H1 (cell line): ENCODE measurements around the gene BABAM1. TPM values are rescaled to one million over a fixed set of nuclear protein-coding genes. Genes with fewer than 3 reads are reported as not detected.

Experiments used
- CTCF ChIA-PET: fragments of 300-600 bp; sonication (Branson Sonifier 250); formaldehyde crosslinking; loops from one replicate; lab custom pipeline; 2021; ENCODE audit not compliant: partially characterized antibody; lab: Charles Lee
- POLR2A ChIA-PET: fragments of 300-600 bp; sonication (Branson Sonifier 250); formaldehyde crosslinking; loops from one replicate; lab custom pipeline; 2021; ENCODE audit warnings: inconsistent platforms; ENCODE audit not compliant: partially characterized antibody; lab: Charles Lee
- DNase-seq, 2 experiments: peaks; one replicate each; pipeline versions ENCODE4 v3.0.0 to v3.0.0-alpha.2; 2010 to 2022; ENCODE audit warnings: low spot score in 2 of 2, low read depth in 1 of 2, mixed read lengths in 1 of 2
- FAIRE-seq: peaks from 2 replicates; lab custom pipeline; 2011; peaks lifted over from hg19 to GRCh38; lab: Jason Lieb, UNC
- H2AFZ ChIP-seq: 2 replicates; pipeline ENCODE4 v1.8.1; 2012; ENCODE audit warnings: low read length, inconsistent platforms
- H2AK5ac ChIP-seq: 2 replicates; pipeline ENCODE4 v1.6.1; 2013; ENCODE audit warnings: low read depth, low read length
- H2BK120ac ChIP-seq: replicated peaks from 2 replicates; pipeline ENCODE3; 2013; ENCODE audit warnings: low read depth, low read length, inconsistent platforms
- H2BK12ac ChIP-seq: 2 replicates; pipeline ENCODE4 v1.6.1; 2013; ENCODE audit warnings: low read depth, low read length
- H2BK15ac ChIP-seq: 2 replicates; pipeline ENCODE4 v1.6.1; 2013; ENCODE audit warnings: low read length
- H2BK20ac ChIP-seq: 2 replicates; pipeline ENCODE4 v1.6.1; 2013; ENCODE audit warnings: low read length
- H2BK5ac ChIP-seq: 2 replicates; pipeline ENCODE4 v1.6.1; 2013; ENCODE audit warnings: low read depth, low read length
- H3K14ac ChIP-seq: 2 replicates; pipeline ENCODE4 v1.6.1; 2013; ENCODE audit warnings: inconsistent platforms; ENCODE audit not compliant: insufficient read length
- H3K18ac ChIP-seq: 2 replicates; pipeline ENCODE4 v1.6.1; 2013; ENCODE audit warnings: low read length; ENCODE audit errors: extremely low read depth
- H3K23ac ChIP-seq: 2 replicates; pipeline ENCODE4 v1.6.1; 2013; ENCODE audit warnings: inconsistent platforms; ENCODE audit not compliant: insufficient read length
- H3K23me2 ChIP-seq: 2 replicates; pipeline ENCODE4 v1.6.1; 2013; ENCODE audit warnings: low read depth, low read length
- H3K27ac ChIP-seq: 2 replicates; pipeline ENCODE4 v1.6.1; 2011; ENCODE audit warnings: low read depth, low read length, inconsistent platforms
- H3K27me3 ChIP-seq, 4 experiments: replicated peaks in 1 of 4; 1 replicate in 1 of 4; 2 replicates in 3 of 4; pipeline versions ENCODE4 v1.6.1 to v1.8.1; 2011 to 2013; ENCODE audit warnings: low read length in 3 of 4, mild to moderate bottlenecking in 3 of 4, inconsistent platforms in 2 of 4, mixed read lengths in 2 of 4, moderate library complexity in 1 of 4; ENCODE audit not compliant: control insufficient read depth in 3 of 4, insufficient read depth in 3 of 4; ENCODE audit errors: extremely low read depth in 1 of 4
- H3K36me3 ChIP-seq, 4 experiments: 2 replicates each; pipeline versions ENCODE4 v1.6.1 to v1.8.1; 2011 to 2013; ENCODE audit warnings: mild to moderate bottlenecking in 4 of 4, low read length in 3 of 4, moderate library complexity in 2 of 4, control low read depth in 1 of 4, inconsistent platforms in 1 of 4; ENCODE audit not compliant: insufficient read depth in 4 of 4, control insufficient read depth in 2 of 4
- H3K4ac ChIP-seq: replicated peaks from 2 replicates; pipeline ENCODE3; 2013; ENCODE audit warnings: low read length, low read depth, mixed read lengths, inconsistent platforms; ENCODE audit not compliant: insufficient read length
- H3K4me1 ChIP-seq, 4 experiments: replicated peaks in 1 of 4; 1 replicate in 1 of 4; 2 replicates in 3 of 4; pipeline versions ENCODE4 v1.6.1 to v1.8.1; 2011 to 2013; ENCODE audit warnings: low read length in 3 of 4, inconsistent platforms in 2 of 4, mixed read lengths in 1 of 4; ENCODE audit not compliant: insufficient read depth in 4 of 4, control insufficient read depth in 3 of 4
- H3K4me2 ChIP-seq, 2 experiments: 2 replicates each; pipeline versions ENCODE4 v1.6.1 to v1.8.1; 2011 to 2013; ENCODE audit warnings: low read depth in 2 of 2, low read length in 2 of 2, control low read depth in 1 of 2, inconsistent platforms in 1 of 2, mild to moderate bottlenecking in 1 of 2; ENCODE audit not compliant: insufficient read depth in 1 of 2
- H3K4me3 ChIP-seq, 4 experiments: fragments of 200-600, 300-600 bp in 1 of 4; sonication (generic), shearing (Covaris generic), sonication (Bioruptor Twin) in 1 of 4; 2 replicates each; pipeline versions ENCODE4 v1.5.1 to v1.8.1; 2011 to 2016; ENCODE audit warnings: low read length in 4 of 4, low read depth in 3 of 4, control low read depth in 2 of 4, inconsistent platforms in 2 of 4, mild to moderate bottlenecking in 2 of 4, mixed read lengths in 1 of 4, moderate library complexity in 1 of 4; ENCODE audit not compliant: insufficient read depth in 2 of 4; ENCODE audit errors: extremely low read depth in 1 of 4
- H3K56ac ChIP-seq: replicated peaks from 2 replicates; pipeline ENCODE3; 2013; ENCODE audit warnings: low read depth, mild to moderate bottlenecking, mixed read lengths, low read length, inconsistent platforms; ENCODE audit not compliant: insufficient read length
- H3K79me1 ChIP-seq: 2 replicates; pipeline ENCODE4 v1.6.1; 2013; ENCODE audit warnings: low read depth, low read length, control low read depth
- H3K79me2 ChIP-seq, 2 experiments: 2 replicates each; pipeline versions ENCODE4 v1.6.1 to v1.8.1; 2012 to 2013; ENCODE audit warnings: low read length in 2 of 2, mild to moderate bottlenecking in 2 of 2, inconsistent platforms in 1 of 2; ENCODE audit not compliant: insufficient read depth in 2 of 2, control insufficient read depth in 1 of 2
- H3K9ac ChIP-seq, 4 experiments: replicated peaks in 1 of 4; 1 replicate in 1 of 4; 2 replicates in 3 of 4; pipeline versions ENCODE4 v1.6.1 to v1.8.1; 2011 to 2013; ENCODE audit warnings: low read depth in 3 of 4, low read length in 3 of 4, control low read depth in 2 of 4, mild to moderate bottlenecking in 2 of 4, moderate library complexity in 2 of 4, inconsistent platforms in 1 of 4; ENCODE audit errors: extremely low read depth in 1 of 4
- H3K9me3 ChIP-seq, 2 experiments: 2 replicates each; pipeline versions ENCODE4 v1.6.1 to v1.8.1; 2012 to 2013; ENCODE audit warnings: mild to moderate bottlenecking in 2 of 2, moderate library complexity in 2 of 2, control low read depth in 1 of 2, inconsistent platforms in 1 of 2, low read depth in 1 of 2, low read length in 1 of 2, mixed read lengths in 1 of 2; ENCODE audit not compliant: insufficient read depth in 2 of 2
- H4K20me1 ChIP-seq, 2 experiments: replicated peaks in 1 of 2; 2 replicates each; pipeline versions ENCODE3 to v1.8.1; 2011 to 2013; ENCODE audit warnings: inconsistent platforms in 2 of 2, low read length in 2 of 2, mild to moderate bottlenecking in 1 of 2; ENCODE audit not compliant: insufficient read depth in 2 of 2, control insufficient read depth in 1 of 2
- H4K5ac ChIP-seq: 2 replicates; pipeline ENCODE4 v1.6.1; 2013; ENCODE audit warnings: low read length, low read depth, mixed read lengths, inconsistent platforms; ENCODE audit not compliant: insufficient read length
- H4K8ac ChIP-seq: 2 replicates; pipeline ENCODE4 v1.8.0; 2013; ENCODE audit warnings: mild to moderate bottlenecking, moderate library complexity, low read length, inconsistent platforms; ENCODE audit not compliant: insufficient read depth; ENCODE audit errors: extremely low read depth
- H4K91ac ChIP-seq: replicated peaks from 2 replicates; pipeline ENCODE3; 2013; ENCODE audit warnings: low read length, mixed read lengths, inconsistent platforms; ENCODE audit not compliant: insufficient read length
- EP300 ChIP-seq, 2 experiments: IDR thresholded peaks; 1 replicate in 1 of 2; 2 replicates in 1 of 2; pipeline ENCODE4 v1.6.1; 2011 to 2012; ENCODE audit warnings: low read depth in 2 of 2, low read length in 2 of 2, mild to moderate bottlenecking in 2 of 2, borderline replicate concordance in 1 of 2, inconsistent platforms in 1 of 2, moderate library complexity in 1 of 2
- SAP30 ChIP-seq: fragments of 300-600 bp; sonication (generic); IDR thresholded peaks from 2 replicates; pipeline ENCODE4 v1.7.1; 2012; ENCODE audit warnings: low read length, moderate library complexity, mild to moderate bottlenecking, inconsistent platforms; ENCODE audit not compliant: insufficient read depth, insufficient replicate concordance
- WGBS, 2 experiments: shearing (Covaris generic) in 1 of 2; methylation state at CpG; one replicate each; pipeline versions ENCODE4 v1.1.6 to v1.1.7; 2013 to 2015; ENCODE audit warnings: low lambda C conversion rate in 2 of 2, mixed read lengths in 2 of 2, inconsistent platforms in 1 of 2, low coverage in 1 of 2, missing lambda C conversion rate in 1 of 2; ENCODE audit not compliant: insufficient replicate concordance in 2 of 2, insufficient coverage in 1 of 2, insufficient read length in 1 of 2; ENCODE audit errors: extremely low coverage in 1 of 2, missing lambda C conversion rate in 1 of 2; 5-methylcytosine and 5-hydroxymethylcytosine counted together
- polyA plus RNA-seq, 7 experiments: library from polyadenylated mRNA; depleted of rRNA in 3 of 7; stranded (reverse) in 5 of 7; unstranded in 2 of 7; fragments of >200 nt in 5 of 7; fragments of 200-250 nt in 2 of 7; gene quantifications; 1 replicate in 5 of 7; 2 replicates in 1 of 7; 4 replicates in 1 of 7; pipeline versions ENCODE4 v1.2.1 to v1.2.3, GENCODE V29; 2011 to 2013; ENCODE audit warnings: missing spikeins in 2 of 7, mixed read lengths in 2 of 7
- total RNA-seq: library from RNA; stranded (reverse); fragmentation: NEBNext Ultra II Directional; extraction: Animal tissue kit (Norgen Biotek cat#: 25700); gene quantifications from 2 replicates; pipeline ENCODE4 v1.2.1, GENCODE V29; 2021

Gene BABAM1
- total and polyA plus RNA-seq, 2 of the 8 experiments (the other 6 are each of a cell fraction or from before 2014, with no cell fraction given) = 127 to 133 TPM

DNA sequence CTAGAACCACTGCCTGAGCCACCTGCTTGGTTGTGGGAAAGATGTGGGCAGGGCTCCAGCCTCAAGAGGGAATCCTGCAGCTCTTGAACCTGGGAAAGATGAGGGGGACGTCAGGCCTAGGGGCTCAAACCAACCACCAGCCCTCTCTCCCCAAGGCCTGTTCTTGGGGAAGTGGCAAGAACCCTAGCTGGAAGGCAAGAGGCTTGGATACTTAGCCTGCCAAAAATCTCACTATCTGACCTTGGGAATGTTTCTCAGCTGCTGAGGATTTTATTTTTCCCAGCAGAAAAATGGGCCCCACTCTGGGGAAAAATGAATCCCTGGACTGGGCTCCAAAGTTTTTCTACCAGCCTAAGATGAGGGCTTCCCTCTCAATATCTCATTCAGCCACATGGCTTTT lies 7.3 kb upstream of the BABAM1 start:
- 64% methylated on average over 1 of the region's 1 CpG; no CpG with 5 or more reads in 1 of the 2 experiments for WGBS, 2 experiments
- no peak for FAIRE-seq
- POLR2A ChIA-PET = interaction anchor here (0.8 to 12.8 kb wide), 9 partner anchors 9 to 32 kb away, joined by 3 to 113 read pairs (median 4); partner anchors contain the start of gene ANKLE1

More for the DNA sequence above, 7.3 kb upstream of the BABAM1 start:
- no peak overlapping the region for H3K18ac ChIP-seq
- no peak overlapping the region for H4K91ac ChIP-seq
- peaks cover 0 to 5% (median 1%) of the 10 kb centered on the region in 4 experiments; a peak in 4 of 7 replicates for H3K4me1 ChIP-seq
- H3K27me3 ChIP-seq = no peaks in the 10 kb centered on the region
- H3K4ac ChIP-seq = no peak overlapping the region
- H2AFZ ChIP-seq = no peak overlapping the region
- no peak overlapping the region for H3K4me2 ChIP-seq
- H3K9ac ChIP-seq = no peak overlapping the region
- no peak overlapping the region for H3K14ac ChIP-seq
- peaks cover 0 to 13% (median 3%) of the 10 kb centered on the region in 4 experiments; a peak in 3 of 8 replicates for H3K36me3 ChIP-seq
- DNase-seq = no peak
- no peak overlapping the region for H2BK120ac ChIP-seq
- H3K79me2 ChIP-seq = no peaks in the 10 kb centered on the region
- H4K20me1 ChIP-seq = no peaks in the 10 kb centered on the region
- no peak overlapping the region for H3K4me3 ChIP-seq
- H3K56ac ChIP-seq = no peak overlapping the region
- H3K27ac ChIP-seq = no peak overlapping the region
- no peak overlapping the region for H4K8ac ChIP-seq
- no peak overlapping the region for H3K23ac ChIP-seq
- peaks cover 15 to 19% of the 10 kb centered on the region in 2 experiments; a peak in 3 of 4 replicates for H3K9me3 ChIP-seq
- CTCF ChIA-PET = interaction anchor here (0.8 to 5.3 kb wide), 15 partner anchors 10 to 132 kb away, joined by 3 to 56 read pairs (median 3); partner anchors contain the start of genes ANKLE1, DDA1, MRPL34 and USE1
- H2BK5ac ChIP-seq = no peak overlapping the region
- no peak overlapping the region for H2AK5ac ChIP-seq
- no peak overlapping the region; the same call in 1 of the 2 replicates for H2BK15ac ChIP-seq
- no peaks in the 10 kb centered on the region for H3K23me2 ChIP-seq
- no peaks in the 10 kb centered on the region for H3K79me1 ChIP-seq
- H4K5ac ChIP-seq = no peak overlapping the region
- no peak overlapping the region for H2BK20ac ChIP-seq
- H2BK12ac ChIP-seq = no peak overlapping the region
- TF ChIP-seq SAP30 (no peak), EP300 (IDR thresholded peaks at IDR 0.05; ENCODE audit: borderline replicate concordance in 1 of 2, low read depth in 2 of 2, low read length in 2 of 2) (no peak)
